Left kidney (tissue), 2 donors: ENCODE measurements around the gene PMP22. TPM values are rescaled to one million over a fixed set of nuclear protein-coding genes. Genes with fewer than 3 reads are reported as not detected.
"Not testable (repeated sequence)": the region's sequence is repeated elsewhere in the genome, so short reads cannot be mapped to it uniquely, and the experiment has no call there.

Experiments
- DNase-seq: peaks from one replicate; pipeline ENCODE4 v3.0.0-alpha.2; 2013
- polyA plus RNA-seq: library from polyadenylated mRNA; unstranded; fragments of 120-200 nt; gene quantifications from one replicate; pipeline ENCODE4 v1.2.1, GENCODE V29; 2013; ENCODE audit not compliant: insufficient read length

PMP22 gene
- polyA plus RNA-seq, 1 donor: 55.4 TPM

DNA sequence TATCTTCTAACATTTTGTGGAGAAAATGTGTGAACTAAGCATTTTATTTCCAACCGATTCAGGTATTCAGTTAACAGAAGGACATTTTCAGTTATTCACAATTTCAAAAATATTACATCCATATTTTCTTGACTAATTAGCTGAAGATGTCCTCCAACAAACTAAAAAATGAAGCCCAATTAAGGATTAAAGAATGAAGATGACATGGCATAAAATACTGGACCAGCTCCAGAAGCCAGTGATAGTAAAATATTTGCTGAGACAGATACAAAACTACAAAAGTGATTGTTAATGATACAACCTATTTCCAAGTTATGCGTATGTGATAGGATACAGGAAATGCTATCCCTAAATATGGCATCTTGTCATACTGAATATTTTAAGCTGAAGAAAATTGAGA is 48.6 kb downstream of the PMP22 start:
- DNase-seq: no peak

DNA sequence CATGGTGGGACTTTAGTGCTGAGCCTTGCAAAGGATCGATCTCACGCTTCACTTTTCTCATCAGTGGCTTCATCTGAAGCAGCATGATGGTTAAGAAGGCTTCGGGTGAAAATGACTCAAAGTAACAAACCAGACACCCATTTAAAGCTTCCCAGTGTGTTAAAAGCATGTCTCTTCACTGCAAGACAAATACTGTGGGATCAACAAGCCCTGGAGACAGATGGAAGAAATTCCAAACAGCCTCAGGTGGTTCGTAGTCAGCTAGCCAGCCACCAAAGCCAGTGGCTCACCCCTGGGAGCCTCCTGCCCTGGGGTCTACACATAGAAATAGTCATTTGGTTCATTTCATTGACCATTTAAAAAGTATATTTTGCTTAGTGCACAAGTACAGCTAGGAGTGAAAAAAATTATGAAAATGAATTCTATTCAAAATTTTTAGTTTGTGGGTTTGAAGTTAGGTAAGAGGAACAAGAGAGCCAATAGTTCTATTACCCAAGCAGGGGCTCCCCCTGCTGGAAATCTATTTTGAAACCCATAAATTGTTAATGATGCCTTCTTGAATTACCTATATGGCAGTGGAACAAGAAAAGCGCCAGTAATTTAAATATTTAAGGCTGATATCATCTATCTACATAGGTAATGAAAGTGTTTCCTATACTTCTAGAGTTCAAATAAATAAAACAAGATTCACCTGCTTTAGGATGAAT is 51.6 kb downstream of the PMP22 start:
- DNase-seq: peak; percentile 5

GRCh38 chr17:15210247-15210646 is 54.9 kb downstream of the PMP22 start:
- no peak for DNase-seq

DNA sequence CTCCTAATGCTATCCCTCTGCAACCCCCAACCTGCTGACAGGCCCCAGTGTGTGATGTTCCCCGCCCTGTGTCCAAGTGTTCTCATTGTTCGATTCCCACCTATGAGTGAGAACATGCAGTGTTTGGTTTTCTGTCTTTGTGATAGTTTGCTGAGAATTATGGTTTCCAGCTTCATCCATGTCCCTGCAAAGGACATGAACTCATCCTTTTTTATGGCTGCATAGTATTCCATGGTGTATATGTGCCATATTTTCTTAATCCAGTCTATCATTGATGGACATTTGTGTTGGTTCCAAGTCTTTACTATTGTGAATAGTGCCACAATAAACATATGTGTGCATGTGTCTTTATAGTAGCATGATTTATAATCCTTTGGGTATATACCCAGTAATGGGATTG is 62.1 kb downstream of the PMP22 start:
- DNase-seq: not testable (repeated sequence)

GRCh38 chr17:15200574-15200973 is 64.6 kb downstream of the PMP22 start:
- DNase-seq: not testable (repeated sequence)

GRCh38 chr17:15197229-15197628 is 67.9 kb downstream of the PMP22 start:
- DNase-seq: no peak

DNA sequence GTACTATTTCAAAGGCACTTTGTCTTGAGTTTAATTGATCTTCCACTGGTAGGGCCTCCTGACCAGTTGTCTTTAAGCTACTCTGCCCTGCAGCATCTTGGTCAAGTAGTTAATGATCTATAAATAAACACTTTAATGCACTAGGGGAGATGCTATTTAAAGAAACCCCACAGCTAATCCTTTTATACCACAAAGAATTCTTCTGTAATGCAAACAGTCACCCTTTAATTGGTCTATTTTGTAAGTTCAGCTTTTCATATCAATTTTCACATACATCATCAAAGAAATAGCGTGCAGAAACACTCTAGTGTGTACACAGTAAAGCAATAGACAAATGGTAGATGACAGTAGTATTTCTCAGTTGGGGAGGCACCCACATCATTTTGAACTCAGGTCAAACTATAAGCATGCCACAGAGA is 70.3 kb downstream of the PMP22 start:
- DNase-seq: no peak

DNA sequence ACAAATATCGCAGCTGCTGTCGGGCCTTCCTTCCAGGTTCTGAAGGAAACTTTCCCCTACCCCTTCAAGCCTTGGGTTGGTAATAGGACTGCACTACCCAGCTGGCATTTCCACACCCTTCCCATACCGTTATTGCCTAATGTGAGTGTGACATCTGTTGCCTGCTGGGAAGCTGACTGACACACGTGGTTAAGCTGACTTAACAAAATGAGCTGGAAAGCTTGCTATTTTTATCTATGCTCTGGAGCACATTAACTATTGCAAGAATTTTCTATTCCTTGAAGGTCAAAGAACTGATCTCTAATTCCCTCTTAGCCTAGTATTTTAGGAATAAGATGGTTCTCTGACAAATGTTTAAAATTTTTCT is 79.5 kb downstream of the PMP22 start:
- no peak for DNase-seq

DNA sequence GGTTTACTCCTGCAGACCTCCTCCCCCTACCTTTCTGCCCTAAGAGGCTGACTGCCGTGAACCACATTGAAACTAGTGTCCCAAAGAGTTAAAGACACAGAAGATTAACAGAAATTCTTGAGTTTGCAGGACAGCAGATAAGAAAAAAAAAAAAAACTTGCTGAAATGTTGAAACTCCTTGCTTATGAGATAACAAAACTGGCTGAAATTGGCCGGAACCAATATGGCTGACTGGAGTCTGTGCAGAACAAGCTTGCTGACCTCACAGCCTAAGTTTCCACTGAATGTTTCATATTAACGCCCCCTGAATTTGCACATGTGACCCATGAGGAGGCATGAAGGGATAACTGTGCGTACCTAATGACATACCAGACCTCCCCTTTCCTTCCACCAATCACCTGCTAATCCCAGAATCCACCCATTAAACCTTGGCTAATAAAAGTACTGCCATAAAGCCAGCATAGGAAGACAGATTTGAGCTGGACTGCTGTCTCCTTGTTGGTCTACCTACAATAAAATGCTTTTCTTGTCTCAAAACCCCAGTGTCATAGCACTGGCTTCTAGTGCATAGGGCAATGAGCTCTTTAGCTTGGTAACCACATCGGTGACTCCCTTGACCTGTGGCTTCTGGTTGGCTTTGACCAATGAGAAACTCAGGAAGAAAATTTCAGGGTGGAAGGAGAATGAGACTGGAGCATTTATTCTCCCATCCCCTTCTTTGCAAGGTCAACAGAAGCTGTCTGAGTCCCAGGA is 80.1 kb downstream of the PMP22 start:
- DNase-seq: no peak

- no peak for DNase-seq
These were observed 83.3 kb downstream of the PMP22 start for GRCh38 chr17:15181816-15182215.

- DNase-seq: no peak
These were observed 83.8 kb downstream of the PMP22 start for GRCh38 chr17:15181333-15181732.

- no peak for DNase-seq
These were observed 85.0 kb downstream of the PMP22 start for GRCh38 chr17:15180121-15180561.

Other genes with a start within 250 kb of the PMP22 start
- gene TEKT3, start 76.3 kb upstream of the PMP22 start, polyA plus RNA-seq: 2.1 TPM
- gene CDRT4, start 202.3 kb upstream of the PMP22 start, polyA plus RNA-seq: 12.7 TPM